Measurements from ENCODE around the gene DCANP1. TPM values are rescaled to one million over a fixed set of nuclear protein-coding genes. Genes with fewer than 3 reads are reported as not detected.

Gene DCANP1
- total RNA-seq, 1 experiment from 2014 or later, result not detected

DNA sequence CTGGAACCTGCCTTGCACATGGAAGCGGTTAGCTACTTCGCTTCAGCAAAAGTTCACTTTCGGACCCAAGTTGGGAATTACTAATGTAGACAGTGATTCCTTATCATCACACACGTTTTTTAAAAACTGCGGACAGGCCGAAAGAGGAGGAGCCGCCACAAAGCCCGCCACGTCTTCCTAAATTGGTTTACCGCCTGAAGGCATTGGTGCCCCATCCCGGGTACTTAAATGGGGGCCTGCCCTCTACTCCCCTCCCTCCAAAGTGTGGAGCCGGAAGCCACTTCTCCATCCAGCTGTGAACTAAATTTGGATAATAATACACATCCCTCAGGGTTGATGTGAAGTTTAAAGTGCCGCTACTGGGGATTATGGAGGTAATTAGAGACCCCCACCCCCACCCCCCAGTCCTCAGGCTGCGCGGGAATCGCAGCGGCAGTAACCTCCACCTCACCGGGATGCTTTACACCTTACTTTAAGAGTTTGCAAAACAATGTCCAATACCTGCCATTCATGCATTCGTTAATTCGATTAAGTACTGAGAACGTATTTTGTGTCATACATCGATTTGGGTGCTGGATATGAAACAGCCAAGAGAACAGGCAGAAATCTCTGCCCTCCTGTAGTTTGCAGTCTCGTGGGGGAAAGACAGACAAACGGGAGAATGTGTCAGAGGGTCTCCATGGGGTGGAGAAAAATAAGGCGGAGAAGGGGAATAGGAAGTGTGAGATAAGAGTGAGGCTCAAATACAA is 47.2 kb downstream of the DCANP1 start (continued):
- TF ChIP-seq, protein P1, sequence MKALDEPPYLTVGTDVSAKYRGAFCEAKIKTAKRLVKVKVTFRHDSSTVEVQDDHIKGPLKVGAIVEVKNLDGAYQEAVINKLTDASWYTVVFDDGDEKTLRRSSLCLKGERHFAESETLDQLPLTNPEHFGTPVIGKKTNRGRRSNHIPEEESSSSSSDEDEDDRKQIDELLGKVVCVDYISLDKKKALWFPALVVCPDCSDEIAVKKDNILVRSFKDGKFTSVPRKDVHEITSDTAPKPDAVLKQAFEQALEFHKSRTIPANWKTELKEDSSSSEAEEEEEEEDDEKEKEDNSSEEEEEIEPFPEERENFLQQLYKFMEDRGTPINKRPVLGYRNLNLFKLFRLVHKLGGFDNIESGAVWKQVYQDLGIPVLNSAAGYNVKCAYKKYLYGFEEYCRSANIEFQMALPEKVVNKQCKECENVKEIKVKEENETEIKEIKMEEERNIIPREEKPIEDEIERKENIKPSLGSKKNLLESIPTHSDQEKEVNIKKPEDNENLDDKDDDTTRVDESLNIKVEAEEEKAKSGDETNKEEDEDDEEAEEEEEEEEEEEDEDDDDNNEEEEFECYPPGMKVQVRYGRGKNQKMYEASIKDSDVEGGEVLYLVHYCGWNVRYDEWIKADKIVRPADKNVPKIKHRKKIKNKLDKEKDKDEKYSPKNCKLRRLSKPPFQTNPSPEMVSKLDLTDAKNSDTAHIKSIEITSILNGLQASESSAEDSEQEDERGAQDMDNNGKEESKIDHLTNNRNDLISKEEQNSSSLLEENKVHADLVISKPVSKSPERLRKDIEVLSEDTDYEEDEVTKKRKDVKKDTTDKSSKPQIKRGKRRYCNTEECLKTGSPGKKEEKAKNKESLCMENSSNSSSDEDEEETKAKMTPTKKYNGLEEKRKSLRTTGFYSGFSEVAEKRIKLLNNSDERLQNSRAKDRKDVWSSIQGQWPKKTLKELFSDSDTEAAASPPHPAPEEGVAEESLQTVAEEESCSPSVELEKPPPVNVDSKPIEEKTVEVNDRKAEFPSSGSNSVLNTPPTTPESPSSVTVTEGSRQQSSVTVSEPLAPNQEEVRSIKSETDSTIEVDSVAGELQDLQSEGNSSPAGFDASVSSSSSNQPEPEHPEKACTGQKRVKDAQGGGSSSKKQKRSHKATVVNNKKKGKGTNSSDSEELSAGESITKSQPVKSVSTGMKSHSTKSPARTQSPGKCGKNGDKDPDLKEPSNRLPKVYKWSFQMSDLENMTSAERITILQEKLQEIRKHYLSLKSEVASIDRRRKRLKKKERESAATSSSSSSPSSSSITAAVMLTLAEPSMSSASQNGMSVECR (CRISPR knock-in tag; IDR thresholded peaks at IDR 0.05; ENCODE audit: borderline replicate concordance), result no peak

DNA sequence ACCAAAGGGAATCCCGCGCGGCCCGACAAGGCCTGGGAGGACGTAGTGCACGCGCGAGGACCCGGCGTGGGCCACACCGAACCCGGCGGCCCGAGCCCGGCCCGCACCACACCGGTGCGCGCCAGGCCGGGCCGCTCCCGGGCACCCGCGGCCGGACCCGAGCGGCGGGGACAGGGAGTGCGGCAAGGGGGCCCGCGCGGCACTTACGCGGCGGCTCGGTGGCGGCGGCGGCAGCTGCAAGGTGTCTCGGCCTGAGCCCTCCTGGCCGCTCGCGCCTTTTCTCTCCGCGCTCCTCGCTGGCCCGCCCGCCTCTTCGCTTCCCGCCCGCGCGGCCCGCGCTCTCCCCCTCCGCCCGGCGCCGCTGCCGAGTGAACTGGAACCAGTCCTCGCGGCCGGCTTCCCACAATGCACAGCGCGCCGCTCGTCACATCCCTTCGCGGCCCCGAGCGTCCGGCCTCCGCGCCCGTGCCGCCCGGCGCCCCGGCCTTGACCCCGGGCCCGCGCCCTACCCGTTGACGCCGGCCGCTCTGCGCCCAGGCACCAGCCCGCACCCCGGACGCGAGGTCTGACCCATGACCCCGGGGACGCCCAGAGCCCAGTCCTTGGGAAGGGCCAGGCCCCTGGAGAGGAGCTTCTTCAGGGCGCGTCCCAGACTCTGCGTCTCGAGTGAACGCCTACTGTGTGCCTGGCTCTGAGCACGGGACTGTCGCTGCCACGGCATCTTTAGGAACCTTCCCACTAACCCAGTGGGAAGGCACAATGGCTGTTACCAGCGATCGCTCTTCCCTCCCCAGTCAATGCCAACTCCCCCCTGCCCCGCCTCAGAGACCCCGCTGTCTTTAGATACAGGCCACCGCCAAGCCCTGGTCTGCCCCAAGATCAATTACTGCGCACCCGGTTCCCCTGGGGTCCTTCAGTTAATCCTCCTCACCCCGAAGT is 48.0 kb downstream of the DCANP1 start, which contains the start of gene MACROH2A1:
Gene MACROH2A1, minus strand, starts transcription at position 377 of the 939 bp plus-strand sequence. CDS start 10,138 bp downstream, outside the sequence.
- peak; percentile 78 for DNase-seq (ENCODE audit: low spot score)
- ATAC-seq, result peak; percentile 49
- CTCF ChIA-PET, result interaction anchor here (1.3 kb wide), 1 partner anchor 27 kb away, joined by 6 read pairs; no protein-coding TSS in a partner anchor
- H3K36me3 Mint-ChIP-seq, result no peaks in the 10 kb centered on the region
- H3K27ac Mint-ChIP-seq, result peak within 1 kb of the TSS; percentile 86
- POLR2A ChIA-PET, result no interaction called here
- peak within 1 kb of the TSS; percentile 82 for H3K4me3 Mint-ChIP-seq
- peaks cover 51% of the 10 kb centered on the region for H3K4me1 Mint-ChIP-seq
- H3K9me3 Mint-ChIP-seq, result no peaks in the 10 kb centered on the region
- peaks cover 75% of the 10 kb centered on the region for H3K27me3 Mint-ChIP-seq (ENCODE audit: low read depth)
- TF ChIP-seq NFE2L1 (CRISPR knock-in tag; IDR thresholded peaks at IDR 0.05), result 0 out of 2 replicates have a peak, but pooled peaks have one; percentile 19
- TF ChIP-seq RORB (CRISPR knock-in tag; IDR thresholded peaks at IDR 0.05), result no peak
- TF ChIP-seq JUN (CRISPR knock-in tag; IDR thresholded peaks at IDR 0.05), result 0 out of 2 replicates have a peak, but pooled peaks have one; percentile 36
- TF ChIP-seq ZNF671 (CRISPR knock-in tag; IDR thresholded peaks at IDR 0.05), result no peak
- TF ChIP-seq, protein P2, sequence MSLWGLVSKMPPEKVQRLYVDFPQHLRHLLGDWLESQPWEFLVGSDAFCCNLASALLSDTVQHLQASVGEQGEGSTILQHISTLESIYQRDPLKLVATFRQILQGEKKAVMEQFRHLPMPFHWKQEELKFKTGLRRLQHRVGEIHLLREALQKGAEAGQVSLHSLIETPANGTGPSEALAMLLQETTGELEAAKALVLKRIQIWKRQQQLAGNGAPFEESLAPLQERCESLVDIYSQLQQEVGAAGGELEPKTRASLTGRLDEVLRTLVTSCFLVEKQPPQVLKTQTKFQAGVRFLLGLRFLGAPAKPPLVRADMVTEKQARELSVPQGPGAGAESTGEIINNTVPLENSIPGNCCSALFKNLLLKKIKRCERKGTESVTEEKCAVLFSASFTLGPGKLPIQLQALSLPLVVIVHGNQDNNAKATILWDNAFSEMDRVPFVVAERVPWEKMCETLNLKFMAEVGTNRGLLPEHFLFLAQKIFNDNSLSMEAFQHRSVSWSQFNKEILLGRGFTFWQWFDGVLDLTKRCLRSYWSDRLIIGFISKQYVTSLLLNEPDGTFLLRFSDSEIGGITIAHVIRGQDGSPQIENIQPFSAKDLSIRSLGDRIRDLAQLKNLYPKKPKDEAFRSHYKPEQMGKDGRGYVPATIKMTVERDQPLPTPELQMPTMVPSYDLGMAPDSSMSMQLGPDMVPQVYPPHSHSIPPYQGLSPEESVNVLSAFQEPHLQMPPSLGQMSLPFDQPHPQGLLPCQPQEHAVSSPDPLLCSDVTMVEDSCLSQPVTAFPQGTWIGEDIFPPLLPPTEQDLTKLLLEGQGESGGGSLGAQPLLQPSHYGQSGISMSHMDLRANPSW (CRISPR knock-in tag; conservative IDR thresholded peaks at IDR 0.05; ENCODE audit: low read depth), result no peak
- no peak for TF ChIP-seq NR1H2 (CRISPR knock-in tag; IDR thresholded peaks at IDR 0.05)
- TF ChIP-seq, protein P3, sequence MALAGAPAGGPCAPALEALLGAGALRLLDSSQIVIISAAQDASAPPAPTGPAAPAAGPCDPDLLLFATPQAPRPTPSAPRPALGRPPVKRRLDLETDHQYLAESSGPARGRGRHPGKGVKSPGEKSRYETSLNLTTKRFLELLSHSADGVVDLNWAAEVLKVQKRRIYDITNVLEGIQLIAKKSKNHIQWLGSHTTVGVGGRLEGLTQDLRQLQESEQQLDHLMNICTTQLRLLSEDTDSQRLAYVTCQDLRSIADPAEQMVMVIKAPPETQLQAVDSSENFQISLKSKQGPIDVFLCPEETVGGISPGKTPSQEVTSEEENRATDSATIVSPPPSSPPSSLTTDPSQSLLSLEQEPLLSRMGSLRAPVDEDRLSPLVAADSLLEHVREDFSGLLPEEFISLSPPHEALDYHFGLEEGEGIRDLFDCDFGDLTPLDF (CRISPR knock-in tag; IDR thresholded peaks at IDR 0.05), result 0 out of 2 replicates have a peak, but pooled peaks have one; percentile 52
- TF ChIP-seq, protein P4, sequence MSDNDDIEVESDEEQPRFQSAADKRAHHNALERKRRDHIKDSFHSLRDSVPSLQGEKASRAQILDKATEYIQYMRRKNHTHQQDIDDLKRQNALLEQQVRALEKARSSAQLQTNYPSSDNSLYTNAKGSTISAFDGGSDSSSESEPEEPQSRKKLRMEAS (CRISPR knock-in tag; IDR thresholded peaks at IDR 0.05), result no peak
- TF ChIP-seq ZNF423 (CRISPR knock-in tag; IDR thresholded peaks at IDR 0.05), result 0 out of 2 replicates have a peak, but pooled peaks have one; percentile 10
- TF ChIP-seq, protein P5, sequence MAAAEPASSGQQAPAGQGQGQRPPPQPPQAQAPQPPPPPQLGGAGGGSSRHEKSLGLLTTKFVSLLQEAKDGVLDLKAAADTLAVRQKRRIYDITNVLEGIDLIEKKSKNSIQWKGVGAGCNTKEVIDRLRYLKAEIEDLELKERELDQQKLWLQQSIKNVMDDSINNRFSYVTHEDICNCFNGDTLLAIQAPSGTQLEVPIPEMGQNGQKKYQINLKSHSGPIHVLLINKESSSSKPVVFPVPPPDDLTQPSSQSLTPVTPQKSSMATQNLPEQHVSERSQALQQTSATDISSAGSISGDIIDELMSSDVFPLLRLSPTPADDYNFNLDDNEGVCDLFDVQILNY (CRISPR knock-in tag; IDR thresholded peaks at IDR 0.05), result no peak; the same call in none of the 2 replicates
- TF ChIP-seq, protein P6, sequence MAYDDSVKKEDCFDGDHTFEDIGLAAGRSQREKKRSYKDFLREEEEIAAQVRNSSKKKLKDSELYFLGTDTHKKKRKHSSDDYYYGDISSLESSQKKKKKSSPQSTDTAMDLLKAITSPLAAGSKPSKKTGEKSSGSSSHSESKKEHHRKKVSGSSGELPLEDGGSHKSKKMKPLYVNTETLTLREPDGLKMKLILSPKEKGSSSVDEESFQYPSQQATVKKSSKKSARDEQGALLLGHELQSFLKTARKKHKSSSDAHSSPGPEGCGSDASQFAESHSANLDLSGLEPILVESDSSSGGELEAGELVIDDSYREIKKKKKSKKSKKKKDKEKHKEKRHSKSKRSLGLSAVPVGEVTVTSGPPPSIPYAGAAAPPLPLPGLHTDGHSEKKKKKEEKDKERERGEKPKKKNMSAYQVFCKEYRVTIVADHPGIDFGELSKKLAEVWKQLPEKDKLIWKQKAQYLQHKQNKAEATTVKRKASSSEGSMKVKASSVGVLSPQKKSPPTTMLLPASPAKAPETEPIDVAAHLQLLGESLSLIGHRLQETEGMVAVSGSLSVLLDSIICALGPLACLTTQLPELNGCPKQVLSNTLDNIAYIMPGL (CRISPR knock-in tag; IDR thresholded peaks at IDR 0.05), result no peak; the same call in 1 of the 2 replicates
- TF ChIP-seq, protein P7, sequence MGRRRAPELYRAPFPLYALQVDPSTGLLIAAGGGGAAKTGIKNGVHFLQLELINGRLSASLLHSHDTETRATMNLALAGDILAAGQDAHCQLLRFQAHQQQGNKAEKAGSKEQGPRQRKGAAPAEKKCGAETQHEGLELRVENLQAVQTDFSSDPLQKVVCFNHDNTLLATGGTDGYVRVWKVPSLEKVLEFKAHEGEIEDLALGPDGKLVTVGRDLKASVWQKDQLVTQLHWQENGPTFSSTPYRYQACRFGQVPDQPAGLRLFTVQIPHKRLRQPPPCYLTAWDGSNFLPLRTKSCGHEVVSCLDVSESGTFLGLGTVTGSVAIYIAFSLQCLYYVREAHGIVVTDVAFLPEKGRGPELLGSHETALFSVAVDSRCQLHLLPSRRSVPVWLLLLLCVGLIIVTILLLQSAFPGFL (CRISPR knock-in tag; IDR thresholded peaks at IDR 0.05; ENCODE audit: borderline replicate concordance), result 0 out of 2 replicates have a peak, but pooled peaks have one; percentile 47
- TF ChIP-seq SP1 (CRISPR knock-in tag; conservative IDR thresholded peaks at IDR 0.05), result peak; percentile 24
- TF ChIP-seq, protein P8, sequence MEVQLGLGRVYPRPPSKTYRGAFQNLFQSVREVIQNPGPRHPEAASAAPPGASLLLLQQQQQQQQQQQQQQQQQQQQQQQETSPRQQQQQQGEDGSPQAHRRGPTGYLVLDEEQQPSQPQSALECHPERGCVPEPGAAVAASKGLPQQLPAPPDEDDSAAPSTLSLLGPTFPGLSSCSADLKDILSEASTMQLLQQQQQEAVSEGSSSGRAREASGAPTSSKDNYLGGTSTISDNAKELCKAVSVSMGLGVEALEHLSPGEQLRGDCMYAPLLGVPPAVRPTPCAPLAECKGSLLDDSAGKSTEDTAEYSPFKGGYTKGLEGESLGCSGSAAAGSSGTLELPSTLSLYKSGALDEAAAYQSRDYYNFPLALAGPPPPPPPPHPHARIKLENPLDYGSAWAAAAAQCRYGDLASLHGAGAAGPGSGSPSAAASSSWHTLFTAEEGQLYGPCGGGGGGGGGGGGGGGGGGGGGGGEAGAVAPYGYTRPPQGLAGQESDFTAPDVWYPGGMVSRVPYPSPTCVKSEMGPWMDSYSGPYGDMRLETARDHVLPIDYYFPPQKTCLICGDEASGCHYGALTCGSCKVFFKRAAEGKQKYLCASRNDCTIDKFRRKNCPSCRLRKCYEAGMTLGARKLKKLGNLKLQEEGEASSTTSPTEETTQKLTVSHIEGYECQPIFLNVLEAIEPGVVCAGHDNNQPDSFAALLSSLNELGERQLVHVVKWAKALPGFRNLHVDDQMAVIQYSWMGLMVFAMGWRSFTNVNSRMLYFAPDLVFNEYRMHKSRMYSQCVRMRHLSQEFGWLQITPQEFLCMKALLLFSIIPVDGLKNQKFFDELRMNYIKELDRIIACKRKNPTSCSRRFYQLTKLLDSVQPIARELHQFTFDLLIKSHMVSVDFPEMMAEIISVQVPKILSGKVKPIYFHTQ (CRISPR knock-in tag; IDR thresholded peaks at IDR 0.05), result no peak
- TF ChIP-seq CBFB (CRISPR knock-in tag; IDR thresholded peaks at IDR 0.05; ENCODE audit: low read depth), result no peak

All from WTC11 (cell line).